Measurements from ENCODE around the gene TMEM54. TPM values are rescaled to one million over a fixed set of nuclear protein-coding genes. Genes with fewer than 3 reads are reported as not detected.

The TMEM54 gene
- total RNA-seq, 2 experiments from 2014 or later = not detected

- Mint-ChIP-seq H3K9me3 (no peaks in the 10 kb centered on the region), H3K27me3 (peaks cover 43% of the 10 kb centered on the region), H3K27ac (no peak overlapping the region), H3K4me3 (peak overlapping the region; percentile 49), H3K36me3 (ENCODE audit: low read depth) (peaks cover 2% of the 10 kb centered on the region), H3K4me1 (peaks cover 7% of the 10 kb centered on the region)
- CTCF ChIA-PET = no interaction called here
- POLR2A ChIA-PET = no interaction called here
- no peak for DNase-seq
Observed at GRCh38 chr1:32869923-32870614, 31.1 kb downstream of the TMEM54 start.

- peaks cover 7% of the 10 kb centered on the region for H3K4me1 Mint-ChIP-seq
- ChIA-PET CTCF (interaction anchor here (0.6 kb wide), 1 partner anchor 509 kb away, joined by 3 read pairs; no protein-coding TSS in a partner anchor), POLR2A (no interaction called here)
Observed at GRCh38 chr1:32868806-32869455, 32.3 kb downstream of the TMEM54 start.

GRCh38 chr1:32868085-32868484 is 33.1 kb downstream of the TMEM54 start:
- ChIA-PET POLR2A (no interaction called here), CTCF (no interaction called here)
- DNase-seq = no peak
- no peak overlapping the region for H3K27ac Mint-ChIP-seq
- H3K36me3 Mint-ChIP-seq (ENCODE audit: low read depth) = peaks cover 7% of the 10 kb centered on the region
- peaks cover 7% of the 10 kb centered on the region for H3K4me1 Mint-ChIP-seq
- peaks cover 31% of the 10 kb centered on the region for H3K27me3 Mint-ChIP-seq
- H3K4me3 Mint-ChIP-seq = no peak overlapping the region
- no peaks in the 10 kb centered on the region for H3K9me3 Mint-ChIP-seq

More at GRCh38 chr1:32868806-32869455, 32.3 kb downstream of the TMEM54 start:
- Mint-ChIP-seq H3K36me3 (ENCODE audit: low read depth) (peaks cover 5% of the 10 kb centered on the region), H3K4me3 (no peak overlapping the region), H3K27me3 (peaks cover 31% of the 10 kb centered on the region), H3K27ac (no peak overlapping the region), H3K9me3 (no peaks in the 10 kb centered on the region)
- no peak for DNase-seq

- POLR2A ChIA-PET = no interaction called here
- DNase-seq = no peak
- no peak overlapping the region for H3K4me3 Mint-ChIP-seq
- peaks cover 7% of the 10 kb centered on the region for H3K4me1 Mint-ChIP-seq
- peaks cover 29% of the 10 kb centered on the region for H3K27me3 Mint-ChIP-seq
- peaks cover 11% of the 10 kb centered on the region for H3K36me3 Mint-ChIP-seq (ENCODE audit: low read depth)
- H3K9me3 Mint-ChIP-seq = no peaks in the 10 kb centered on the region
- no peak overlapping the region for H3K27ac Mint-ChIP-seq
- CTCF ChIA-PET = no interaction called here
Observed at GRCh38 chr1:32867671-32868070, 33.5 kb downstream of the TMEM54 start.

DNA sequence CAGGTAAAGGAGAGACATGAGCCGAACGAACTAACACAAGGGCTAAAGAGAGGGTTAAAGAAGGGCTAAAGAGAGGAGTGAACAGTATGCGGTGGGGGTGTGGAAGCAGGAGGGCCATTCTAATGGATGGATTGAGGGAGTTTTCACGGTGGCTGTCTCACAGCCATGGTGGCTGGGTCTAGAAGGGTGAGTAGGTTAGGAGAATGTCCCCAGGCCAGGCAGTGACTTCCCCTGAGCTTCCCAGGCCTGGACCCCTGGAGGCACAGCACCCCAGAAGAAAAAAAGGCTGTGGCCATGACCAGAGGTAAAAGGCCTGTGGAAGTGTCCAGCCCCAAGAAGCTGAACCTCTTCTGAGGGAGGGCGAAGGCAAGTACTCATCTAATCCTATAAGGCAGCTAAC is 34.0 kb downstream of the TMEM54 start:
- Mint-ChIP-seq H3K9me3 (no peaks in the 10 kb centered on the region), H3K36me3 (ENCODE audit: low read depth) (peaks cover 14% of the 10 kb centered on the region), H3K27ac (no peak overlapping the region), H3K4me1 (peaks cover 7% of the 10 kb centered on the region), H3K27me3 (peaks cover 25% of the 10 kb centered on the region), H3K4me3 (no peak overlapping the region)
- DNase-seq = no peak
- CTCF ChIA-PET = interaction anchor here (0.9 kb wide), 1 partner anchor 25 kb away, joined by 3 read pairs; no protein-coding TSS in a partner anchor
- POLR2A ChIA-PET = interaction anchor here (0.6 kb wide), 1 partner anchor 20 kb away, joined by 3 read pairs; no protein-coding TSS in a partner anchor

DNA sequence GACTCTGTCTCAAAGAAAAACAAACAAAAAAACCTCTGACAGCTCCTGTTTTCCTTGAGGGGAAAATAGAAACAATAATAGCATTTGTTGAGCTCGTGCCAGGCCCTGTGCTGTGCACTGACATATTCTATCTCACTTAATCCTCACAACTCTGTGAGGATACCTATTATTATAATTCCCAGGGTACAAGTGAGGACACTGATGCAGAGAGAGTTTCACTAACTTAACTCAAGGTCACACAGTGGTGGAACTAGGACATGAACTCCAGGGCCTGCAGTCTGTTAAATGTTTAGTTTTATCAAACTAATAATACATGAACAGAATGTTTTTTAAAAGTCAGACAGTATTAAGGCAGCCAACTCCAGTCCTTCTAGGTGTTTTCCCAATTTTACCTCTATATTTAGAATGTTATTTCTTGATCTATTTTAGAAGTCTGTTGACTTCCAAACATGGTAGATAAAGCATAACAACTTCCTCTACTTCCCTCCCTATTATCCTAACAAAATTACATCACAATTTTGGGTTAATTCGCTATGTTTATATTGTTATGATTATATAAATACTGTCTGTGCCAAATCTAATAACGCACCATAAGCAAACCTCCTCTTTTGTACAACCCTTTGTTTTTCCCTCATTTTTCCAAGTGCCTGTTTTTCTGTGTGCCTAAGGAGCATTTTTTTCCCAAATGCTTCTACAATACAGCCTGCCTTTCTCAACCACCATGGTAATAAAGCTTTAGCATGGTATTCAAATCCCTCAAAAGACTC is 35.4 kb downstream of the TMEM54 start:
- Mint-ChIP-seq H3K27ac (no peak overlapping the region), H3K4me1 (peaks cover 2% of the 10 kb centered on the region), H3K4me3 (no peak overlapping the region), H3K9me3 (no peaks in the 10 kb centered on the region), H3K27me3 (peaks cover 13% of the 10 kb centered on the region), H3K36me3 (ENCODE audit: low read depth) (peaks cover 18% of the 10 kb centered on the region)
- ChIA-PET POLR2A (no interaction called here), CTCF (interaction anchor here (0.5 to 1.2 kb wide), 2 partner anchors 10 to 619 kb away, joined by 3 to 4 read pairs; no protein-coding TSS in a partner anchor)
- DNase-seq = no peak

DNA sequence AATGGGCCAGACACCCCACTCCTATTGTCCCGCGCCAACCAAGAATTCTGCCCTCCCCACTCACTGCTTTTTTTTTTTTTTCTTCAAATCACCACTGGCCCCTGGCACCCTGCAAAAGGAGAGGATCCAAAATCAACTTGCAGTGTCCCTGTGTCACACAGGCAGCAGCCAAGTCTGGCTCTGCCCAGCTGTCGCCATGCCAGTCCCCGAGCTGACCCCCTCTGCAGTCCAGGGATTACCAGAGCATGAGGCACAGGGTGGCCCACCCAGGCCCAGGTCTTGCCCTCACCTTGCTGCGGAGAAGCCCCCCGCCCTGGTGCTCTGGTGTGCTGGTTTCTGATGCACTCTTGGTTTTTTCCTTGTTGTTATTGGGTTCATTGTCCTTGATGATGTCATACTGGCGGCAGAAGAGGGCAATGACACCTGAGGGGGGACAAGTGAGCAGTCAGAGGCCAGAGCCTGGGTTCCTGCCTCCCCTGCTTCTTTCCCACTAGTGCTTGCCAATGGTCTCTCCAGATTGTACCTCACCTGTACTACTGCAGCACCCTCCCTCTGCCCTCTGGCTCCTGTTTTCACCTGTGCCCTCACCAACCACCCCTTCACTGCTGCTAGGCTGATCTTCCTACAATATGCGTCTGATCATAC is 36.7 kb downstream of the TMEM54 start:
- Mint-ChIP-seq H3K4me1 (no peaks in the 10 kb centered on the region), H3K27ac (no peak overlapping the region), H3K4me3 (no peak overlapping the region), H3K9me3 (no peaks in the 10 kb centered on the region), H3K27me3 (peaks cover 5% of the 10 kb centered on the region), H3K36me3 (ENCODE audit: low read depth) (peaks cover 22% of the 10 kb centered on the region)
- DNase-seq = no peak
- ChIA-PET POLR2A (no interaction called here), CTCF (interaction anchor here (1.2 kb wide), 1 partner anchor 11 kb away, joined by 3 read pairs; no protein-coding TSS in a partner anchor)

- Mint-ChIP-seq H3K36me3 (ENCODE audit: low read depth) (peaks cover 23% of the 10 kb centered on the region), H3K9me3 (no peaks in the 10 kb centered on the region), H3K27ac (no peak overlapping the region), H3K27me3 (no peaks in the 10 kb centered on the region), H3K4me1 (no peaks in the 10 kb centered on the region), H3K4me3 (no peak overlapping the region)
- ChIA-PET POLR2A (no interaction called here), CTCF (interaction anchor here (0.6 kb wide), 1 partner anchor 40 kb away, joined by 3 read pairs; no protein-coding TSS in a partner anchor)
- no peak for DNase-seq
Observed at GRCh38 chr1:32863881-32864245, 37.3 kb downstream of the TMEM54 start.

GRCh38 chr1:32863218-32863880 is 37.8 kb downstream of the TMEM54 start:
- Mint-ChIP-seq H3K27ac (no peak overlapping the region), H3K9me3 (no peaks in the 10 kb centered on the region), H3K36me3 (ENCODE audit: low read depth) (peaks cover 28% of the 10 kb centered on the region), H3K27me3 (no peaks in the 10 kb centered on the region), H3K4me3 (no peak overlapping the region), H3K4me1 (no peaks in the 10 kb centered on the region)
- CTCF ChIA-PET = interaction anchor here (0.6 kb wide), 1 partner anchor 39 kb away, joined by 3 read pairs; no protein-coding TSS in a partner anchor
- POLR2A ChIA-PET = no interaction called here
- DNase-seq = no peak

DNA sequence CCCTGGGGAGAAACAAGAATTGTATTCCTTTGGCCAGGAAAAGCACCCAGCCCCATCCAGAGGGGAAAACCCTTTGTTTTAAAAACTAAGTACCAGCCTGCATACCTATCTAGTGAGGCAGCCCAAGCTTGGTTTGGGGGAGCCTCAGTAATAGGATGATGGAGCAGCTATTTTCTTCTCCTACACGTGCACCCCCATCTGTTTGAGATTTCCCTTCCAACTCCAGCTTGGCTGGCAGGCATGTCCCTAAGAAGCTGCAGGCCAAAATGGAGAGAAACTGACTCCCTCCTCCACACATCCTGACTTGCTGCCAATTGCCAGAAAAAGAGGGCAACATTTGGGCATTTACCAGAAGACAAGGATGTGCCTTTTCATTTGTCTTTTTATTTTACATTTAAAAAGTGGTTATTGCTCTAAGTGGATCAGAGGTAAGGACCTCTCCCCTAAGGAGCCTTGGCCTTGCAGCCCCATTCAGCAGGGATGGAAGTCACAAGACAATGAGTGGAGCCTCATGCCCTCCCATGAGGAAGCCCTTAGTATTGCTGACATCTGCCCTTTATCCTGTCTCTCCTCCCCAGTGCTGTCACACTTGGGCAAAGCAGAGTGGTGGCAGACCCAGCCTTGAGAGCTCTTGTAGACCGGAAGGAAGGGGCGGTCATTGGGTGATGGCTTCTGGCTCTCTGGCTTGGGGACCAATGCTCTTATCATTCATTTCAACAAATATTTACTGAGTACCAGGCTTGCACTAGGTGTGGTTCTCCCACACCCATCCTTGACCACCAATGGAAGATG is 39.1 kb downstream of the TMEM54 start:
- POLR2A ChIA-PET = no interaction called here
- peaks cover 36% of the 10 kb centered on the region for H3K36me3 Mint-ChIP-seq (ENCODE audit: low read depth)
- no peak overlapping the region for H3K27ac Mint-ChIP-seq
- no peaks in the 10 kb centered on the region for H3K27me3 Mint-ChIP-seq
- no peak for DNase-seq
- H3K4me1 Mint-ChIP-seq = no peaks in the 10 kb centered on the region
- CTCF ChIA-PET = interaction anchor here (1.1 kb wide), 1 partner anchor 10 kb away, joined by 3 read pairs; no protein-coding TSS in a partner anchor
- H3K4me3 Mint-ChIP-seq = no peak overlapping the region
- no peaks in the 10 kb centered on the region for H3K9me3 Mint-ChIP-seq

- no peak for DNase-seq
- Mint-ChIP-seq H3K27me3 (no peaks in the 10 kb centered on the region), H3K27ac (no peak overlapping the region), H3K4me1 (no peaks in the 10 kb centered on the region), H3K9me3 (no peaks in the 10 kb centered on the region), H3K36me3 (ENCODE audit: low read depth) (peaks cover 49% of the 10 kb centered on the region), H3K4me3 (no peak overlapping the region)
- CTCF ChIA-PET = interaction anchor here (0.6 kb wide), 1 partner anchor 215 kb away, joined by 4 read pairs; no protein-coding TSS in a partner anchor
- POLR2A ChIA-PET = no interaction called here
Observed at GRCh38 chr1:32860566-32860965, 40.6 kb downstream of the TMEM54 start.
